Activated CD4-positive, CD25-positive, alpha-beta regulatory T cell (primary cell): ENCODE data around the gene ARHGEF16.

Experiments used
- DNase-seq, 4 experiments: peaks; one replicate each; lab custom pipeline; 2025; lab: John Stamatoyannopoulos, UW

Gene ARHGEF16

GRCh38 chr1:3456964-3457909 lies 2.8 kb downstream of the ARHGEF16 start:
- DNase-seq, result no peak

GRCh38 chr1:3457910-3458883 lies 3.7 kb downstream of the ARHGEF16 start:
- DNase-seq, result no peak

- DNase-seq, result no peak
These were observed 4.8 kb downstream of the ARHGEF16 start for GRCh38 chr1:3459051-3459908.

GRCh38 chr1:3459940-3460671 lies 5.6 kb downstream of the ARHGEF16 start:
- no peak for DNase-seq

- DNase-seq, result no peak
These were observed 6.2 kb downstream of the ARHGEF16 start for GRCh38 chr1:3460672-3461131.

GRCh38 chr1:3461238-3461933 lies 6.9 kb downstream of the ARHGEF16 start:
- DNase-seq, result no peak

GRCh38 chr1:3461934-3462275 lies 7.4 kb downstream of the ARHGEF16 start:
- DNase-seq, result no peak

GRCh38 chr1:3462356-3463012 lies 8.0 kb downstream of the ARHGEF16 start:
- no peak for DNase-seq

- DNase-seq, result no peak
These were observed 8.5 kb downstream of the ARHGEF16 start for GRCh38 chr1:3463013-3463385.

- no peak for DNase-seq
These were observed 9.0 kb downstream of the ARHGEF16 start for GRCh38 chr1:3463408-3463863.

- DNase-seq, result no peak
These were observed 9.6 kb downstream of the ARHGEF16 start for GRCh38 chr1:3463891-3464648.

GRCh38 chr1:3464649-3465025 lies 10.2 kb downstream of the ARHGEF16 start:
- DNase-seq, result no peak

- no peak for DNase-seq
These were observed 10.8 kb downstream of the ARHGEF16 start for GRCh38 chr1:3465091-3465934.

GRCh38 chr1:3465935-3466321 lies 11.5 kb downstream of the ARHGEF16 start:
- DNase-seq, result no peak

- DNase-seq, result no peak
These were observed 12.1 kb downstream of the ARHGEF16 start for GRCh38 chr1:3466366-3467075.

GRCh38 chr1:3467096-3468036 lies 12.9 kb downstream of the ARHGEF16 start:
- DNase-seq, result no peak
